Activated CD4-positive, alpha-beta T cell treated with anti-CD3 and anti-CD28 coated beads, Interleukin-2, amount 50 U/mL, for 1 hour (primary cell): ENCODE measurements around the gene TSSK3.
A peak's percentile ranks its signal among the peaks of the same experiment; 100 is the strongest.

ENCODE experiments used
- DNase-seq: peaks from one replicate; pipeline ENCODE4 v3.0.0-alpha.2; 2020

Gene TSSK3

DNA sequence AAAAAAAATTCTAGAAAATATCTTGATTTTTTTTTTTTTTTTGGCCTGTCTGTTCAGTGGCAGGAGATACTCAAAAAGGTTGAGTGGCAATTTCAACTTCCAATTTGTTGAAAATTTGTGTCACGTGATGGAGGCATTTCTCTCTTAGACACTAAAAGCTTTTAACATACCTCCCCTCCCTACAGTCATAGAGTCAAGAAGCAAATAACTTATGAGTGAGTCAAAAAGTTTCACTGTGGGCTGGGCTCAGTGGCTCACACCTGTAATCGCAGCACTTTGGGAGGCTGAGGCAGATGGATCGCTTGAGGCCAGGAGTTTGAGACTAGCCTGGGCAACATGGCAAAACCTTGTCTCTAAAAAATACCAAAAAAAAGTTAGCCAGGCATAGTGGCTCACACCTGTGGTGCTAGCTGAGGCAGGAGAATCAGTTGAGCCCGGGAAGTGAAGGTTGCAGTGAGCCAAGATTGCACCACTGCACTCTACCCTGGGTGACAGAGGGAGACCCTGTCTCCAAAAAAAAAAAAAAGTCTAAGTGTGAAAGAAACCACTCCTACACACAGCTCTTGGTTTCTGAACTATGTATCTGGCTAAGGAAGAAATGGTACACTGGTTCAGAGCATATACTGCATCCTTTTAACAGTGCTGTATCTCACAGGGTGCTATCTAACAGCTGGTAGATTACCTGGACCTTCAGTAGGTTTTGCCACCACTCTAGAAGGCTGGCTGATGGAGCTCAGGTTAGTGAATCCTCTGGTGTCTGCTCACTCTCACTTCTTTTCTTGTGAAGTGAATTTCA is 43.5 kb downstream of the TSSK3 start:
- no peak for DNase-seq

DNA sequence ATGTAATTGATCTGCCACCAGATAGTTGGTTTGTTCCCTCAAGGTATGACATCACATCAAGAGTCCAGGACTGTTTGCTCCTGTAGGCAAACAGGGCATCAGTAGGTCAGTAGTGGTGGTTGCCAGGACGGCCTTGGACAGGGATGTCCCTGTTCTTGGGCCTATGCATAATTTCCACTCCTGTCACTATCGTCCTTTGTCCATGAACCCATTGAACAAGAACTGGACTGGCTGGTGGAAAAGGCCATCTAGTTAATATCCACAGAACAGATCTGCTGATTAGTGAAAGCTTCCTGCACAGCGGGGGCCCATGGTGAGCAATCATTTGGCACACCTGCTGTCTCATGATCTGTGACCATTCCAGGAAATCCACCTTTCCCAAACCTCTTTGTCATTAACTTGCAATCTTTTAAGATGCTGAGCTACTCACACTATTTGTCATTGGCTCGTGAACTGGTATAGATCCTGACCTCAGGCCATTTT is 44.3 kb downstream of the TSSK3 start:
- DNase-seq = no peak

DNA sequence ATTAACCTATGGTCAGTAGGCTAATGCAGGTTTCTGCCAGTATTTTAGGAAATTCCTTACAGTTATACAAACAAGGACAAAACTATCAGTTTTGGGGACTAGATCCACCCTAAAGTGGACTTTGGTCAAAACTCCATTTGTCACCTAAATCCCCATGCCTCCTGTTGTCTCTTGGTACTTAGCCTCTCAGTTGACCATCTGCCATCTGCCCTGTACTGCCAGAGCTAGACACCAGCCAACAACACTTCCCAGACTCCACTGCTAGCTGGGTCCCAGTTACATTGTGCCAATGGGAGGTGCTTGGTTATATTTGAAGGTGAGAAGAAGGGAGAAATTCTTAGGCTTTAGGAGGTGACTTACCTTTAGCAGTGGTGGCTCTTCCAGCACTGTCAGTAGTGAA is 48.9 kb downstream of the TSSK3 start:
- no peak for DNase-seq

DNA sequence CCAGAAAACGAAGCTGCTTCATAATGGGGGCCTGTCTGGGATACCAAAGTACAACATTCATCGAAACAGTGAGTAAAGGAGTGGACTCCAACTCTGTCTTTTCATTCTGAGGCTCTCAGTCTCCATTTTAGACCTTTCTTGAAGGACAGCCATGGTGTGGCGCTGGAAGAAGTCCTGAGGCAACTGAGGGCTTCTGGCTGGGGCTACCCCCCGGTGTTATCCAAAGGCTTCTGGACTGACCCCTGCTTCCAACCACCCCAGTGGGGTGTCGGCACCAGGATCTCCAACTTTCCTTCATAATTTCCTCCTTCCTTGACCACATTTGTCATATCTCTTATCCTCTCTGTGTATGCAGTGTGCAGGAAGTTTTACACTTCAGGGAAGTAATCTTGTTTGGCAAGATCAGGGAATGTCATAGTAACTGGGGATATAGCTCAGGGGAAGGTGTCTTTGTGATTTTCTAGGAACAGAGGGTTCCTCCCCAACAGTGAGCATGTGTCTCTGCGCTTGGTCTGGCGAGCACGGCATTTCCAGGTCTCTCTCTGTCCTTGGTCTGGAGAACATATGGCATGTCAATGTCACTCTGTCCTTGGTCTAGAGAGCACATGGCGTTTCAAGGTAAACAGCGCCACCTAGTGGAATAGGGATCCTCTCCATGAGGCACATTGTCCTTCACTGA is 51.3 kb downstream of the TSSK3 start:
- DNase-seq = peak; percentile 63
